GM12872 (cell line): ENCODE data around the gene CEP89.

Experiments used
- CTCF ChIP-seq: IDR thresholded peaks from 3 replicates; pipeline ENCODE4 v1.5.1; 2011; ENCODE audit warnings: low read depth, mild to moderate bottlenecking, low read length, moderate library complexity; ENCODE audit not compliant: insufficient read depth

CEP89 gene

DNA sequence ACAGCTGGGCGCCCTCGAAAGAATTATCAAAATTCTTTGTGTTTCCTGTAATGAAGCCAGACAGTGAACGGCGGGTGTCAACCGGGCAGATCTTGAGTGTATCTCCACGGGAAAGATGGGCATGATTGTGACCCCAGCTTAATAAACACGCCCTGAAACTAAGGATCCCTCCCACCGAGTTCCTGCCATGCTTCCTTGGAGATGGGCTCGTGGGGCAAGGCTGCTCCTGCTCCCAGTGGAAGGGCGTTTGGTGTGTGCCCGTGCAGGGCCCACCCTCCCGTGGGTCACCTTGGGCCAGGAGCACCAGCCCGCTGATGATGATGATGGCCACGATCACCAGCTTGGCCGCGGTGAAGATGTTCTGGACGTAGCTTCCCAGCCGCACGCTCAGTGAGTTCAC is 109.6 kb downstream of the CEP89 start:
- TF ChIP-seq CTCF, result no peak

- TF ChIP-seq CTCF, result no peak
Measured at GRCh38 chr19:32861596-32861995, 110.2 kb downstream of the CEP89 start.

DNA sequence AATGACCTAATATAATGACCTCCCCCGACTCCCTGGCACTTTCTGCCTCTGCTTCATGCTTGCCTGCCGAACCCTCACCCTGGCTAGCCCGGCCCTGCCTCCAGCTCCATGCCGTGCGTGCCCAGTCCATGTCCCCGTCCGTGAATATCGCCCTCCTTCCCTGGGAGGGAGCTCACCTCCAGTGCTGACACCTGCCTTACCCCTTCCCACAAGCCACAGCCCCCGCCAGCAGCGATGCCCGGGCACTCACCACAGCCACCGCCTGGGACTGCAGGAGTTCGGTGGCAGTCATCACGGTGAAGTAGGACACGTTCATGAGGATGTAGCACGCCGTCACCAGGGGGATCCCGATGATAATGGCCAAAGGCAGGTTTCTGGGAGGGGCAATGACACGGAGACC is 112.2 kb downstream of the CEP89 start:
- no peak for TF ChIP-seq CTCF

- no peak for TF ChIP-seq CTCF
Measured at GRCh38 chr19:32858559-32858958, 113.2 kb downstream of the CEP89 start.

DNA sequence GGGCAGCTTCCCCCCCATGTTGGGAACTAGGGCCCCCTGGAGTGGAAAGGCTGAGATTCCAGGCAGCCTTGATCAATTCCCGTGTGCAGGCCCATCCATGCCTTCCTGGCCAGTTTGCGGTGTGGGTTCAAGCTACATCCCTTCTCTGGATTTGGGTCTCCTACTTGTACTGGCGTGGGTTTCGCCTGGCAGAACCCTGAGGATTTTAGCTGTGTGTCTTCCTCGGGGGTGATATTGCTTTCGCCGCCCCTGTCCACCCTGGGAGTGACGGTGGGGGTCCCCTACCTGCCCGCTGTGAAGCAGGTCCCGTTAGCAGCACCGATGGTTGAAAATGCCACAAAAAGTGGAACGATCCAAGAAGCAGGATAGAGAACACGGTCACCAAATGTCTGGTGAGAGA is 113.6 kb downstream of the CEP89 start:
- no peak for TF ChIP-seq CTCF

DNA sequence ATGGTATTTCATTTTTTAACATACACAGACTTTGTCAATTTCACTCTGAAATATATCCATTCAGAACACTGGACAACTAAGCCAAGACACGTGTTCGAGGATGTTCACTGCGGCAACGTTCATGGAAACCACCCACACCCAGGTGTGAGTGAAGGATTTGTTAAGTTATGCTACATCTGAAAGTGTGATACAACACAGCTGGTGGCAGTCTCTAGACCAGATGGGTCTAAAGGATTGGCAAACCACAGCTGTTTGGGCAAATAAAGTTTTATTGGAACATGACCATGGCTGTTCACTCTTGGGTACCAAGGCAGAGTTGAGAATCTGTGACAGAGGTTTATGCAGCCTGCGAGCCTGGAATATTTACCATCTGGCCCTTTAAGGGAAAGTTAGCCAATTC is 114.2 kb downstream of the CEP89 start:
- no peak for TF ChIP-seq CTCF

GRCh38 chr19:32852216-32852615 is 119.5 kb downstream of the CEP89 start:
- no peak for TF ChIP-seq CTCF

DNA sequence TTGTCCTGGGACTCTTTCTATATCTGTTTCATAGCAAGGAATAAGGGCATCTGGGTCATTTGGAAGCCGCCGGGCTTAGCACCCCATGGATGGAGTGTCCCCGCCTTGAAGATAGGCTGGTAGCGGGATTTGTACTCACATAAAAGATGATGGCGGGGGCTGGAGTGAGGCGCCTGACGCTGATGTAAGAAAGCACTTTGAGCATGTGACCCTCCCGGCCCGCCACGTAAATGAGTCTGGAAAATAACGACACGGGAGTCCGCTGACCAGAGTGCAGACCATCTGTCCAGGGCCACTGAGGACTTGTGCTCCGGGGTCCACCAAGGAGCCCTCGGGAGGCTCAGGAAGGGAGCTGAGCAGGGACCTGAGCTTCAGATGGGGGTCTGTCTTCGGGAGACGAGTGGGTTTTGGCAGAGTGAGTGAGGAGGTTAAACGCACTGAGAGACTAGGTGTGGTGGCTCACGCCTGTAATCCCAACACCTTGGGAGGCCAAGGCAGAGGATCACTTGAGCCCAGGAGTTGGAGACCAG is 128.0 kb downstream of the CEP89 start:
- no peak for TF ChIP-seq CTCF
